ENCODE data around the gene HMOX1. TPM values are rescaled to one million over a fixed set of nuclear protein-coding genes. Genes with fewer than 3 reads are reported as not detected.

The HMOX1 gene
- total RNA-seq, 1 experiment from 2014 or later, result 17.3 TPM

DNA sequence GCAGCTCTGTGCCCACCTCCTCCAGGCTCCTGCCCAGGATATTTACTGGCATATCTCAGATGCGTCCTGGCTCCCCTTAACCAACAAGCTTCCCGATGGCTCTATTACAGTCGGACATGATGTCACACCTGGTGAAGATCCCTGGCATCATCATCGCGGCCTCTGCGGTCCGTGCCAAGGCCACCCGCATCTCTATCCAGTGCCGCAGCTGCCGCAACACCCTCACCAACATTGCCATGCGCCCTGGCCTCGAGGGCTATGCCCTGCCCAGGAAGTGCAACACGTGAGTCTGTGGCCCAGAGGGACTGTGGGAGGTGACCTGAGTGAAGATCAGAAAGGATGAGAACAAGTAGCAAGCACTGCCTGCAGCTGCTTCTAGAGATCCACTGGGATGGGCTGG is 25.5 kb downstream of the HMOX1 start:
- DNase-seq (ENCODE audit: low spot score), result no peak

DNA sequence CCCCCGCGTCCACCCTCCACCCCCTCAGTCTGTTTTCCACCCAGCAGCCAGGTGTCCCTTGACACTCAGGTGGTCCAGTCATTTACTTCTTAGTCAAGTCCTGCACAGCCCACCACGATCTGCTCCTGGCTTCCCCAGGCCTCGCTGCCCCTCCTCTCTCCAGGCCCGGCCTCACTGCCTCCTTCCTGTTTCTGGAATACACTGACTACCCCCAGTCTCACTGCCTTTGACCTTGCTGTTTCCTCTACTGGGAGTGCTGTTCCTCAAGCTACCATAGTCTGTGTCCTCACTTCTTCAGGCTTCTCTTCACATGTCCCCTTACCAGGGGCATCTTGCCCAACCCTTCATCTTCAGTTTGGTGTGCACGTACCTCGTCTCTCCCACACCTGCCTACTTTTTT is 26.5 kb downstream of the HMOX1 start:
- no peak for DNase-seq (ENCODE audit: low spot score)

DNA sequence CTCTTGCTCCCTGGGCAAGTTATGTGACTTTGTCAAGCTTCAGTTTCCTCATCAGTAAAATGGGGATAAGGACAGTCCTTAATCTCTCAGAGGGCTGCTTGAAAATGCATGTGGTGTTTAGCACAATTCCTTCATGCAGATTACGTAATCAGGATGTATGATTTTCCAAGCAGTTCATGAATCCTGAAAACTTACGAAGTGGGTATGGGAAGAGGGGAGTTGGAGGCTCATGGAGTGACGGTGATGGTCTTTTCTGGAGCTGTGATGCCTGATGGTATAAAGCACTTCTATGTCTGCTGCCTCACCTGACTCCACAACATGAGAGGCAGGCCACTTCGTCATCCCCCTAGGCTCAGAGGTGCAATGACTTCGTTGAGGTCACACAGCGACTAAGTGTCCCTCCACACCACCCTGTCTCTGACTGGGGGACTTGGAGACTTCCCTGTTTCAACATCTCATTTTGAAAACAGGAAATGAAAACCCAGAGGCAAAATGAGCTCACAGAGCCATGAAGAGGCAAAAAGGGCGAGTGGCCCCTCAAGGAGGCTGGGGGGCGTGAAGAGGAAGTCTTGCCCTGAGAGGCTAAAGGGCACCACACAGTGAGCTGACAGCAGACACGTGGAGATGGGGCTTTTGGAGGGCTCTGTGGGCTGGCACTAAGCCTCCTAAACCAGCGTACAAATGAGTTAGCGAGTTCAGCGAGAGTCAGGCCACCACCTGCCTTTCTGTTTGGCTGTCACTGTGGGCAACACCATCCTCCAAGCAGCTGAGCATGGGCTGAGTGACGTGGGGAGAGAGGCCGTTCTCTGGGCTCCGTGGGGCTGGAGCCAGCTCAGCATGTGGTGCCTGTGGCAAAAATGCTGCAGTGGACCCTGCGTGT is 29.1 kb downstream of the HMOX1 start:
- DNase-seq (ENCODE audit: low spot score), result no peak

DNA sequence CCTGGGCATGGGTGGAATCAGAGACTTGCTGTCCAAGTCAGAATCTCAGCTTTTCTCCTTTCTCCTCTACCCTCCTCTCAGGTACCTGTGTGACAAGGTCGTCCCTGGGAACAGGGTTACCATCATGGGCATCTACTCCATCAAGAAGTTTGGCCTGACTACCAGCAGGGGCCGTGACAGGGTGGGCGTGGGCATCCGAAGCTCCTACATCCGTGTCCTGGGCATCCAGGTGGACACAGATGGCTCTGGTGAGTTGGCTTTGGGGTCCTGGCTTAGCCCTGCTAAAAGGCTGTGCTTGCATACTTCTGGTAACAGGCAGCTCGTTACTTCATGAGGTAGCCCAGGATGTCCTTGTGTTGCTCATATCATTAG is 29.8 kb downstream of the HMOX1 start:
- no peak for DNase-seq (ENCODE audit: low spot score)

DNA sequence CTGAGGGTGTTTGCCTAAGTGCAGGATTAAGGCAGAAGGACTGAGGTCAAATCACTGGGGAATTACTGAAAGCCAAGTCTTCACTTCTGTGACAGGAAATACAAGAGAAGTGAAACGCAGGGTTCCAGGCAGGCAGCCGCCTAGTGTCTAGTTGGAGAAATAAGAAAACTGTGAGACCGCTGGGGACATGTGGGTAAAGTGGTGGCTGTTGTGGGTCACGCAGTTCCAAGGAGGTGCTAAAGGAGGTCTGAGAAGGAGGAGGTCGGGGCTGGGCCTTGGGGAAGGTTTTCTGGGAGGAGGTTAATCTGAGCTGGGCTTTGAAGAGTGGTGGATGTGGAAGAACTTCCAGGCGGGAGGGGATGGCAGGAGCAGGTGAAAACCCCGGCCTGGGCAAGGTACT is 30.2 kb downstream of the HMOX1 start:
- no peak for DNase-seq (ENCODE audit: low spot score)

DNA sequence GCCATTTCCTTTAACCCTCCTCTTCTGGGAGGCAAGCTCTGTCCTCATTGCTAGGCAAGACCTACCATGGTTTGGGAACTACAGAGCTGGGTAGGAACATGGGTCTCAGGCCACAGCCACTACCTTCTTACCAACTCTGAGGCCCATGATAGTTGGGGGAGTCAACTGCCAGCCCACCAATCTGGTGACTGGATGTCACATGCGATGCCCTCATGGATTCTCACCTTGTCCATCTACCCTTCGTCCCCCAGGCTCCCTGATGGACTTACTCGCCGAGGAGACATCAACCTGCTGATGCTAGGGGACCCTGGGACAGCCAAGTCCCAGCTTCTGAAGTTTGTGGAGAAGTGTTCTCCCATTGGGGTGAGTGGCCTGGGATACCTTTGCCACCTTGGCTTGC is 32.7 kb downstream of the HMOX1 start:
- DNase-seq (ENCODE audit: low spot score), result no peak

DNA sequence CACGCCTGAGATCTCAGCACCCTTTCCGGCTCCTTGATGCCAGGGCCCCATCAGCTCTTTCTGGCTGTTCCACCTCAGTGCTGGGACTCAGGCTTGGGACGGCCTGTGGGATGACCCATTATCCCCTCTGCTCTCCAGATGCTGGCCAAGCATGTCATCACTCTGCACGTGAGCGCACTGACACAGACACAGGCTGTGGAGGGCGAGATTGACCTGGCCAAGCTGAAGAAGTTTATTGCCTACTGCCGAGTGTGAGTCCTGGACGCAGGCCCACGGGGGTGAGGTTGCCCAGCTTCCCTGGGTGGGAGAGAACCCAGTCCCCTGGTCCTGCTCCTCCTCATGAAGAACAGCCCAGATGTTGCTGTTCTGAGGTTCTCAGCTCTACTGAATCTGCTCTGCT is 36.7 kb downstream of the HMOX1 start:
- no peak for DNase-seq (ENCODE audit: low spot score)

DNA sequence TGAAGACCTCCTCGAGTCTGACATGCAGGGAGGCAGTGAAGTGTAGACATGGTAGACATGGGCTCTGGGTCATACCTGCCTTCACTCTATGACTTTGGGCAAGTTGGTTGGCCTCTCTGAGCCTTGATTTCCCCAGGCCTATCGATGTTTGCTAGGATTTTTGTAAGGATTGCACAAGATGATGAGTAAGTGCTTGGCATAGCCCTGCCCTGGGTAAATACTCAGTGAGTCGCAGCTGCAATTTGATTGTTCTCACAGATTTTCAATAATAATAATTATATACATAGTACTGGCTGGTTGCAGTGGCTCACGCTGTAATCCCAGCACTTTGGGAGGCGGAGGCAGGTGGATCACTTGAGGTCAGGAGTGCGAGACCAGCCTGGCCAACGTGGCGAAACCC is 37.2 kb downstream of the HMOX1 start:
- no peak for DNase-seq (ENCODE audit: low spot score)

DNA sequence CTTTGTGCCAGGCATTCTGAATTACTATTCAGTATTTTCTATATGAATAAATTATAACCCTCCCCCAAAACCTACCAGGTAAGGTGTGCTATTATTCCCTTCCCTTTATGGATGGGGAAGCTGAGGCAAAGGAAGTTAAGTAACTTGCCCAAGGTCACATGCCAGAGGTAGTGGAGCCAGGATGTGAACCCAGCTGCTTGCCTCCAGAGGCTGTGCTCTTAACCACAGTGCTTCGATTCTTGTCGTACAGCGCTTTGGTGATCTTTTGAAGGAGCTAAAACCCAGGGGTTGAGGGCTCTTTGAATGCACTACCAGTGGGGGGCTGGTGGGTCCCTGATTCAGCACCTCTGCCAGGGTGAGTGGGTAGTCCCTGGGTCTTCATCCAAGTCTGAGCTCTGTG is 37.8 kb downstream of the HMOX1 start:
- DNase-seq (ENCODE audit: low spot score), result no peak

DNA sequence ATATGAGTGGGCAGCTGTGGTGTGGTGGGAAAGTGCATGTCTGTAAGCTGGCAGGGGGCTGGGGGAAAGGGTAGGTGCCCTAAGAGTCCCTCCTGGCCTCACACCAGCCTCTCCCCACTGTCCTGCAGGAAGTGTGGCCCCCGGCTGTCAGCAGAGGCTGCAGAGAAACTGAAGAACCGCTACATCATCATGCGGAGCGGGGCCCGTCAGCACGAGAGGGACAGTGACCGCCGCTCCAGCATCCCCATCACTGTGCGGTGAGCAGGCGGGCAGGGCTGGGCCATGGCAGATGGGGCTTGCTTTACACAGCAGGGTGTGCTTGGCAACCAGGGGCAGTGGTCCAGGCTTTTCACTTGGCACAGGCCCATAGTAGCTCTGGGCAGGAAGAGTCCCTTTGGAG is 38.9 kb downstream of the HMOX1 start:
- no peak for DNase-seq (ENCODE audit: low spot score)

DNA sequence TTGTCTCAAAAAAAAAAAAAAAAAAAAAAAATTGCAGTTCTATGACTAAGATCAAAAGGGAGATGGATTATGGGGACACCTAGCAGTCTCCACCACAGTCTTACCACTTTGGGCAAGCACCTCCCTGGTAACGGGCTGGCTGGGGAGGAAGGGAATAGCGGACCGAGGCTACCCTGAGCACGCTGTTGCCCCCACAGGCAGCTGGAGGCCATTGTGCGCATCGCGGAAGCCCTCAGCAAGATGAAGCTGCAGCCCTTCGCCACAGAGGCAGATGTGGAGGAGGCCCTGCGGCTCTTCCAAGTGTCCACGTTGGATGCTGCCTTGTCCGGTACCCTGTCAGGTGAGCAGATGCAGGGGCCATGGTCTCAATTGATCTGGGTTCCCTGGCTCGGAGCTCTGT is 40.2 kb downstream of the HMOX1 start:
- no peak for DNase-seq (ENCODE audit: low spot score)

DNA sequence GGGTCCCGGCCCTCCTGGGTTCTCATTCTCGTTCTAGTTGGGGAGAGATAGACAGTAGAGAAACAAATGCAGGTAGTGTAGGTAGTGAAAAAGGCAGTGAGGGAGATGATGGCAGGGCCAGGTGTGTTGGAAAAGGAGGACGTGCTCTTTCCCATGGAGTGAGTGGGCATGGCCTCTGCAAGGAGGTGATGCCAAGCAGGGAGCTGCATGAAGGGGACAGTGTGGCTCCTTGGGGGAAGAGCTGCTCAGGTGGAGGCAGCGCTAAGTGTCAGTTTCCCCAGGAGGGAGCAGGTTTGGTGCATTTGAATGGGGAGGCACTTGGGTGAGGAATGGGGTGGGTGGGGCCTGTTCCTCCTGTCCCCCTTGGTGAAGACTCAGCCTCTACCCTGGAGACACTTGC is 41.2 kb downstream of the HMOX1 start:
- no peak for DNase-seq (ENCODE audit: low spot score)

DNA sequence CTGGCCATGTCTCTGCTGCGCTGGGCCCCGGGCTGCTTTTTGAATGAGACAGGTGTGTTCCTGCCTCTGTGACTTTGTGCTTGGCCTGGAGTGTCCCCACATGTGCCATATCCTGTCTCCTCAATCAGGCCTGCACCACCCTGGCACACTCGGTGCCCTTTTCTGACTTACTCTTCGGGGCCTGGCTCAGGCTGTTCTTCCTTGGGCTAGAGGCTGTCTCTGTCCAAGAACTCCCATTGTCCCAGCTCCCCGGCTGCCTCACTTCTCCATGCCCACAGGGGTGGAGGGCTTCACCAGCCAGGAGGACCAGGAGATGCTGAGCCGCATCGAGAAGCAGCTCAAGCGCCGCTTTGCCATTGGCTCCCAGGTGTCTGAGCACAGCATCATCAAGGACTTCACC is 42.0 kb downstream of the HMOX1 start:
- DNase-seq (ENCODE audit: low spot score), result no peak

DNA sequence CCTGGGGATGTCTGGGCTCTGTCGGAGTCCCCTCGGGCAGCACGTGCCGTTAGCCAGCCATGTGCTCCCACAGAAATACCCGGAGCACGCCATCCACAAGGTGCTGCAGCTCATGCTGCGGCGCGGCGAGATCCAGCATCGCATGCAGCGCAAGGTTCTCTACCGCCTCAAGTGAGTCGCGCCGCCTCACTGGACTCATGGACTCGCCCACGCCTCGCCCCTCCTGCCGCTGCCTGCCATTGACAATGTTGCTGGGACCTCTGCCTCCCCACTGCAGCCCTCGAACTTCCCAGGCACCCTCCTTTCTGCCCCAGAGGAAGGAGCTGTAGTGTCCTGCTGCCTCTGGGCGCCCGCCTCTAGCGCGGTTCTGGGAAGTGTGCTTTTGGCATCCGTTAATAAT is 43.2 kb downstream of the HMOX1 start:
- no peak for DNase-seq (ENCODE audit: low spot score)

DNA sequence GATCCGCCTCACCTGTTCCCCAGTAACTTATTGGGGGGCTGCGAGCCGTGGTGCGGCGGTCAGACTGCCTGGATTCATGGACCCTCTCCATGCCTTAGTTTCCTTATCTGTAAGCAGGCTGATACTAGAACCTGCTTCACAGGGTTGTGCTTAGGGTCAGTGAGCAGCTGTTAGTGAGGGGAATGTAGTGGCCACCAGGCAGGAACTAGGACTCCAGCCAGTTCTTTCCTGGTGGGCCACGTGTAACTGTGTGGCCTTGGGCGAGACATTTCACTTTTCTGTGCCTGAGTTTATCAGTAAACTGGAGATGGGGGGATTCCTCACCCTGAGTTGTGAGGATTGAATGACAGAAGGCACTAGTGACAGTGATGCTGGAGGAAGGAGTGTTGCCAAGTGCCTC is 43.9 kb downstream of the HMOX1 start:
- no peak for DNase-seq (ENCODE audit: low spot score)

DNA sequence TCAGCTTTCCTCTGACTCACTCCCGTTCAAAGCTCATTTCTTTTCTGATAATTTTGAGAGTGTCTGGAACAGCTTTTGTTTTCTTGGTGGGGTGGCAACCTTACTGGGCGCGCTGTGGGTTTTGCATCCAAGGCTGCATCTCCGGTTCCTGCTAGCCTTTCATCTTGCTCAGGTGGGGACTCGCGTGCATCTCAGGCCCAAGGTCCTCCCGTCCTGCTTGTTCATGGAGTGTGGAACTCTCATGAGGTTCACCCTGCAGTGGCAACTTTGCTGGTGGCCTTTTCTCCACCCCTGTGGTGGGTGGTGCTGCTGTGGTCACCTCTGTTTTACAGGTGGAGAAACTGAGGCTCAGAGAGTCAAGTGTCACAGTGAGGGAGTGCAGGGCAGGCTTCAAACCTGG is 44.6 kb downstream of the HMOX1 start:
- DNase-seq (ENCODE audit: low spot score), result no peak

DNA sequence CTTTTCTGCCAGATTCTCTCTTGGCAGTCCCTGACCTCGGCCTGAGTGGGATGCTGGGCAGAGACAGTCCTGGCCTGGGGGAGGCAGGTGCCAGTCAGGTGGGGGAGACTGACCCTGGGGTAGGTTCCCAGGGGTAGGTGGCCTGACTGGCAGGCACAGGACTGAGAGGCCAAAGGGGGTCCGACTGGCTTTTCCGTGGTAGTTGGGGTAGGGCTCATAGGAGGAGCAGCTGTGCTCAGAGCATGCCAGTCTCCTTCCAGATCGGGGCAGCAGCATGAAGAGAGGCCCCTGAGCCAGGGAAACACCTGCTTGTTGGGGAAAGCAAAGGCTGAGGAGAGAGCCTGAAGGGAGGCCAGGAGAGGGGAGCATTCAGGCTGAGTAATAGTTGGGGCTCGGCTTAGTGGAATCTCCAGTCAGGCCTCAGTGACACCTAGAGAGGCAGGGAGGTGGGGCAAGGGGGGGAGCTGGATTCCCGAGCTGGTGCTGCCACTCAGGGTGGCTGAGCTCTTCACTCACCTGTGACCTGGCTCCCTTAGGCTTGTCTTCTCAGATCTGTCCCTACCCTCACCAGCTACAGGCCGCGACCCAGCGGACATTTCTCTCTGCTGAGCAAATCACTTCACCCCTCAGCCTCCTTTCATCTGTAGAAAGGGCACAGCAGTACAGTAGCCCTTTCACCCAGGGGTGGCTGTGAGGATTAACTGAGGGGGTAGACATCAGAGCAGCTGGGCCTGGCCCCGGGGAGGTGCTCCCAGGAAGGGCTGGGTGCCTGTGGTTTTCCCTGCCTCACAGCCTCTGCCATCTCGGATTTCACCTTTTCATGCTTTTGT is 45.3 kb downstream of the HMOX1 start:
- DNase-seq (ENCODE audit: low spot score), result peak; percentile 42

DNA sequence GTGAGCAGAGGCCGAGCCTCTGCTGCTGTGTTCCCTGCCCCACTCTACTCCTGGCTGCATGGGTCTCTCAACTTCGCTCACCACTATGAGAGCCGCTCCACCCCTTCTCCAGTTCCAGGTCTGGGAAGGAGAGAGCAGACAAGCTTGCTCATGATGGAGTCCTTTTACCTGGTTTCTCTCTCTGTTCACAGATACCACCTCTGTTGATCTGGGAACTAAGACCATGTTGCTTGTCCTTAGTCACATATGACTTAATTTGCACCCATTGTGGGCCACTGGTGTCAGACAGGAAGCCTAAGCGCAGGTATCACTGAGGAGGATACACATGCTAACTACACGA is 45.9 kb downstream of the HMOX1 start:
- DNase-seq (ENCODE audit: low spot score), result no peak

DNA sequence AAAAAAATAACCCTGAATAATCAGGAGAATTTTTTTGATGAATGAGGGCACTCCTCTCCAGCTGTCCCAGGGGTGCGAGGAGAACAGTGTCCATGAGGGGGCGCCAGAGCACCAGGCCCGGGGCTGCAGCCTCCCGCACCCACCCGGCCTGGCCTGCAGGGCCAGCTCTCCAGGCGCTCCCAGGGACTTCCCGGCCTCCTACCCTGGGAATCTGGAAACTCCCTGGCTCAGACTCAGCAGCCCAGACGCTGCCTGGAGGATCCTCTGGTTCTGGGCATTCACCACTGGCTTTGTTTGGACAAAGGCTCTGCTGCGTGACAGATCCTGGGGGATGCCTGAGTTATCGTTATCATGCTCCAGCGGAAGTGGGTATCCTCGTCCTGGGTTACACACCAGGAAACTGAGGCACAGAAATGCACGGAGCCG is 50.0 kb downstream of the HMOX1 start:
- peak; percentile 83 for DNase-seq (ENCODE audit: low spot score)

DNA sequence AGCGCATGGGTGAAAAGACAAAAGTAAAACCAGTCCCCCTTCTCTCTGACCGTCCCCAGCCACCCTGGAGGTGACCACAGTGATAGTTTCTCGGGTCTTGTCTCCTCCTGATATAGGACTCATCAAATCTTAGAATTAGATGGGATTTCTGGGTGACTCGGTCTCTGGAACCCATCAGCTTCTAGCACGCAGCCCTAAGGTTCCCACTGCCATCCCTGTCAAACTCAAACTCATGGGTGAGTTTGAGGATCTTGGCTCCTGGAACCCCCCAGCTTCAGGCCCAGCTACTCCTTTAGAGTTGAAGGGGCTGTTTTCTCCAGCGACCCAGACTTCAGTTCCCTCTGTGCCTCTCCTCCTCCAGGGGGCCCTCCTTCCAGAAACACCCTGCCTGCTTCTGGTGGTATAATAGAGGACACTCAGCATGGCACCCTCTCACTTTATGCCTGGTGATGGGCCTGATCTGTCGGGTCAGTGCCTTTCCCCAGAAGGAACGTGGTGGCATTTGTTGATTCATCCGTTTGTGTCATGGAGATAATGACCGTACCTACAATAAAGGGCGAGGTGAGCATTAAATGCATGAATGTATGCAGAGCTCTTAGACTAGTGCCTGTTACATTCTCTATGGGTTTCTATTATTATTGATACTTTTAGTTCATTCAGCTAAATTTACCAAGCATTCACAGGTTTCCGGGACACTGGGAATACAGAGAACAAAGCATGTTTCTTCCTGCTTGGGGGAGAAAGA is 50.8 kb downstream of the HMOX1 start:
- no peak for DNase-seq (ENCODE audit: low spot score)

DNA sequence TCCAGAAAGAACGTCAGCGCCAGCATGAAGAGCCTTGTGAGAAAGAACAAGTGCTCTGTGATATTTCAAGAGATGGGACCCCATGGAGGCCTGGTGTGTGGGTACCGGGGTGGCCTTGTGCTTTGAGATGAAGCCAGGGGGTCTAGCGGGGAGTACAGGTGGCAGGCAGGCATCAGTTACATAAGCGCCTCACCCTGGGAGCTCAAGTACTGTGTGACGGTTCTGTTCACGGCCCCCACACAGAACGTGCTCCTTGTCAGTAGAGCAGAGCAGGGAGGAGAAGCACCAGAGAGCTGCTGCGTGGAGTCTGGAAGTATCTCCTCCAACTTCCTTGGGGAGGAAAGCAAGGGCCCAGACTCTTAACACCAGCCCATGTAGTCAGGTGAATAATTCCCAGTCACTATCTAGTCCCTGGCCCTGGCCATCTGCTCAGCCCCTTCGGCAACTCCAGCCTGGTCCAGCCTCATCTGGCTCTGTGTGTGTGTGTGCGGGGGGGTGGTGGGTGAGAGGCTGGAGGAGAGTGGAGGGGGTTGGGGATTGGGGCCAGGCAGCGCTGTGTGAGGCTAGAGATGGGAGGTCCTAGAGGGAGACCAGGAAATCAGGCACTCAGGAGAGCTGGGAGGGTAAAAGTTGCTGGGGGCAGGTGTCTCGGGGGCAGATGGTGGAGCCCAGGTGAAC is 51.5 kb downstream of the HMOX1 start:
- no peak for DNase-seq (ENCODE audit: low spot score)

All from A172 (cell line).